Stomach smooth muscle (tissue), 2 donors: ENCODE data around the gene VTI1A.

Experiments used
- H3K27ac ChIP-seq: one replicate; pipeline ENCODE4 v1.7.0; 2013; ENCODE audit warnings: mild to moderate bottlenecking, low read length, inconsistent platforms
- H3K27me3 ChIP-seq, 2 donors: one replicate each; pipeline ENCODE4 v1.7.0; 2013; ENCODE audit warnings: low read length in 2 of 2; ENCODE audit not compliant: insufficient read depth in 2 of 2, control insufficient read depth in 1 of 2
- H3K36me3 ChIP-seq, 2 donors: one replicate each; pipeline ENCODE4 v1.7.0; 2013; ENCODE audit warnings: low read length in 2 of 2; ENCODE audit not compliant: control insufficient read depth in 2 of 2, insufficient read depth in 2 of 2
- H3K4me1 ChIP-seq: one replicate; pipeline ENCODE4 v1.7.0; 2013; ENCODE audit warnings: low read length; ENCODE audit not compliant: control insufficient read depth, insufficient read depth
- H3K4me3 ChIP-seq, 2 donors: one replicate each; pipeline ENCODE4 v1.7.0; 2013; ENCODE audit warnings: low read length in 2 of 2
- H3K9ac ChIP-seq, 2 donors: one replicate each; pipeline ENCODE4 v1.7.0; 2013; ENCODE audit warnings: low read length in 2 of 2, mild to moderate bottlenecking in 1 of 2
- H3K9me3 ChIP-seq, 2 donors: one replicate each; pipeline ENCODE4 v1.7.0; 2013; ENCODE audit warnings: low read length in 2 of 2; ENCODE audit not compliant: control insufficient read depth in 2 of 2
- donor health status: healthy.
- donor health status: Pancreatic carcinoma.

Gene VTI1A

GRCh38 chr10:112803961-112804401 is 357.0 kb downstream of the VTI1A start:
- Histone ChIP-seq H3K27ac (no peak overlapping the region), H3K4me1 (peaks cover 3% of the 10 kb centered on the region), H3K27me3 (no peaks in the 10 kb centered on the region), H3K9me3 (no peaks in the 10 kb centered on the region), H3K9ac (no peak overlapping the region), H3K4me3 (no peak overlapping the region), H3K36me3 (peaks cover 0 to 2% of the 10 kb centered on the region in 2 donors)

DNA sequence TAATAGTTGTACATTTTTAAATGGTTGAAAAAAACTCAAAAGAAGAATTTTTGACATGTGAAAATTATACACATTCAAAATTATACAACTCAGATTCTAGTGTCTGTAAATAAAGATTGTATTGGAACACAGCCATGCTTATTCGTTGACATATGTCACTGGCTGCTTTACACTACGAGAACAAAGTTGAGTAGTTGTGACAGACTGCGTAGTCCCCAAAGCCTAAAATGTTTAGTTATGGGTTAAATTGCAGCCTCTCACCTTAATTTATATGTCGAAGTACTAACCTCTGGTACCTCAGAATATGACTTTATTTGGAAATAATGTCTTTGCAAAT is 358.2 kb downstream of the VTI1A start:
- Histone ChIP-seq H3K36me3 (peaks cover 0 to 2% of the 10 kb centered on the region in 2 donors), H3K4me3 (no peak overlapping the region)

DNA sequence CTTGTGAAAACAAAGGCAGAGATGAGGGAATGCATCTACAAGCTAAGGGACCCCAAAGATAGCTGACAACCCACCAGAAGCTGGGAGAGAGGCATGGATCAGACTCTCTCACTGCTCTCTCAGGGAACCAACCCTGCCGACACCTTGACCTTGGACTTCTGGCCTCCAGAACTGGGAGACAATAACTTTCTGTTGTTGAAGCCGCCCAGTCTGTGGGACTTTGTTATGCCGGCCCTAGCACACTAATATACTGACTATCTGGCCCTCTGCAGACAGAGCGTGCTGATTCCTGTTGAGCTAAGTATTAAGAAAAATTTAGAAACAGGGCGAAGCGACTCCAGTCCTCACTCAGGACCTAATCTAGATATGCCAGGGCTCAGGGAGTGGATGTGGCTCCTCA is 358.7 kb downstream of the VTI1A start:
- Histone ChIP-seq H3K4me3 (no peak overlapping the region), H3K36me3 (peaks cover 0 to 2% of the 10 kb centered on the region in 2 donors), H3K27ac (no peak overlapping the region), H3K27me3 (no peaks in the 10 kb centered on the region), H3K9me3 (no peaks in the 10 kb centered on the region), H3K9ac (no peak overlapping the region), H3K4me1 (peaks cover 3% of the 10 kb centered on the region)

More for the DNA sequence above, 358.2 kb downstream of the VTI1A start:
- Histone ChIP-seq H3K9ac (no peak overlapping the region), H3K9me3 (no peaks in the 10 kb centered on the region), H3K4me1 (peaks cover 3% of the 10 kb centered on the region), H3K27me3 (no peaks in the 10 kb centered on the region), H3K27ac (no peak overlapping the region)

GRCh38 chr10:112807013-112807412 is 360.0 kb downstream of the VTI1A start:
- H3K9me3 ChIP-seq: no peaks in the 10 kb centered on the region
- peaks cover 5% of the 10 kb centered on the region for H3K4me1 ChIP-seq
- H3K36me3 ChIP-seq: peaks cover 0 to 2% of the 10 kb centered on the region in 2 donors

DNA sequence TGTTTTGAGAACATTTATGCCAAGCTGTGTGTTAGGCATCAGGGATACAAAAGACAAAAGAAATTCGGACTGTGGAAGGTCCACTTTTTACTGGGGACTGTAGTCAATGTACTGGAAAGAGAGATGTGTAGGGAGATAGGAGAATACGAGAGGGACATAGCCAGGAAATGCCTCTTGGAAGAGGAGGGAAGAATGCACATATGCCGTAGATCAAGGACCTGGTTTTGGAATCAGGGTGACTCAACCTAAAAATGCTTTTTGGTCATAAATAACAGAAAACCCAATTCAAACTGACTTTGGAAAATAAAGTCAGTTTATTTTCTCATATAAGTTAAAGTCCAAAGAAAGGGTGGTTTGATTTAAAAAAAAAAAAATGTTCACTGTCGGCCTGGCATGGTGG is 362.7 kb downstream of the VTI1A start:
- Histone ChIP-seq H3K4me1 (peaks cover 5% of the 10 kb centered on the region), H3K36me3 (peaks cover 0 to 2% of the 10 kb centered on the region in 2 donors), H3K9ac (no peak overlapping the region), H3K9me3 (no peaks in the 10 kb centered on the region), H3K27me3 (no peaks in the 10 kb centered on the region), H3K4me3 (no peak overlapping the region), H3K27ac (no peak overlapping the region)

More at GRCh38 chr10:112807013-112807412, 360.0 kb downstream of the VTI1A start:
- Histone ChIP-seq H3K4me3 (no peak overlapping the region), H3K27me3 (no peaks in the 10 kb centered on the region), H3K9ac (no peak overlapping the region), H3K27ac (no peak overlapping the region)

- Histone ChIP-seq H3K9me3 (no peaks in the 10 kb centered on the region), H3K36me3 (peaks cover 0 to 2% of the 10 kb centered on the region in 2 donors), H3K27ac (no peak overlapping the region), H3K4me1 (peaks cover 5% of the 10 kb centered on the region), H3K27me3 (no peaks in the 10 kb centered on the region), H3K9ac (no peak overlapping the region), H3K4me3 (no peak overlapping the region)
Observed at GRCh38 chr10:112810711-112811151, 363.7 kb downstream of the VTI1A start.

DNA sequence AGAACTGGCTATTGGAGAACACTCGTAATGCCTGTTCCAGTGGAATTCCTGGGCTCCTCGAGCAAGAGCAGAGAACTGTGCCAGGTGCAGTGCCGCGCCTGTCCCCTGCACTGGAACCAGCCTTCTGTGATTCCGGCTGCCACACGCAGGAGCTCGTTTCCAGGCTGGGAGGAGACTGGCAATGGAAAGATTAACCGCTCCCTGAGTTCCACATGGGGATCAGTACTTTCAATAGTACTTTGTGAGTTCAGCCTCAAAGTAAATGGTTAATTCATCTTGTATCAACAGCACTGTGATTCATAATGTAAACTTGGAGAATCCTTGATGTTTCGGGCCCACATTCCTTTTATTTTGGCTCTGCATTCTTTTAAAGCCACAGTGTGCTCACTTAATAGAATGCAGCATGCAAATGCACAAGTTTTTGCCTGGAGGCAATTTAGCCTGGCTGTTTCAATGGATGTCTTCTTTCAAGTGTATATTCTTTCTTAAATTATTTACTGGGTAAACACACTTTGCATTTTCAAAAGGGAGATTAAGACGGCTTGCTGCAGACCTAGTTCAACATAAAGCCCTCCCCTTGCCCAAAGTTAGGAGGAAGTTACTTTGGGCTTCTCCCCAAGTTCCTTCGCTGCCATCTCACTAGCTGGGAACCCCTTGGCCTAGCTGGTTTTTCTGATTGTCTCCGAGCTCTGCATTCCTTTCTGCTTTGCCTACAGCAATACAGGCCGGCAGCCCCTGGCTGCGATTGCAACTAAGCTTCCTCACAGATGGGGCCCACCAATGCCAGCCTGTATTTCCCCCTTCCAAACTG is 364.9 kb downstream of the VTI1A start:
- H3K4me1 ChIP-seq: peaks cover 5% of the 10 kb centered on the region
- no peak overlapping the region for H3K9ac ChIP-seq
- H3K4me3 ChIP-seq: peak overlapping the region; percentile 20 to 35
- H3K27me3 ChIP-seq: no peaks in the 10 kb centered on the region
- no peak overlapping the region for H3K27ac ChIP-seq
- peaks cover 0 to 2% of the 10 kb centered on the region in 2 donors for H3K36me3 ChIP-seq
- H3K9me3 ChIP-seq: no peaks in the 10 kb centered on the region

DNA sequence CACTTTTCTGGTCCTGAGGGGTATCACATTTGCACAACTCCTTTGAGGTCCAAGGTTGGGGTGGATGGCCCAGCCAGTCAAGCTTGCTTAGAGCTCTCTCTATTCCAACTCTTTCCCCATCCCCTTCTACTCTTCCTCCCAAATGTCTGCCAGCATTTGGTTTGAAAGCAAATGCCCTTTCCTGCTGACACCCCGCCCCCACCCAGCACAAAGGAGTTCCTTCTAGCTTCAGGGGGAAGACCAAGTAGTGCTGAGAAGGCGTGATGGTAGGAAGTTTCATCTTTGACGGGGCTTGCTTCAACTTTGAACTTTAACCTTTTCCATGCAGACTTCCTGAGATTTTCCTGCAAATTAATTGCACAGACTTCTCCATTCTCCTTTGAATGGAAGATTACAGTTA is 365.6 kb downstream of the VTI1A start:
- H3K27ac ChIP-seq: no peak overlapping the region

DNA sequence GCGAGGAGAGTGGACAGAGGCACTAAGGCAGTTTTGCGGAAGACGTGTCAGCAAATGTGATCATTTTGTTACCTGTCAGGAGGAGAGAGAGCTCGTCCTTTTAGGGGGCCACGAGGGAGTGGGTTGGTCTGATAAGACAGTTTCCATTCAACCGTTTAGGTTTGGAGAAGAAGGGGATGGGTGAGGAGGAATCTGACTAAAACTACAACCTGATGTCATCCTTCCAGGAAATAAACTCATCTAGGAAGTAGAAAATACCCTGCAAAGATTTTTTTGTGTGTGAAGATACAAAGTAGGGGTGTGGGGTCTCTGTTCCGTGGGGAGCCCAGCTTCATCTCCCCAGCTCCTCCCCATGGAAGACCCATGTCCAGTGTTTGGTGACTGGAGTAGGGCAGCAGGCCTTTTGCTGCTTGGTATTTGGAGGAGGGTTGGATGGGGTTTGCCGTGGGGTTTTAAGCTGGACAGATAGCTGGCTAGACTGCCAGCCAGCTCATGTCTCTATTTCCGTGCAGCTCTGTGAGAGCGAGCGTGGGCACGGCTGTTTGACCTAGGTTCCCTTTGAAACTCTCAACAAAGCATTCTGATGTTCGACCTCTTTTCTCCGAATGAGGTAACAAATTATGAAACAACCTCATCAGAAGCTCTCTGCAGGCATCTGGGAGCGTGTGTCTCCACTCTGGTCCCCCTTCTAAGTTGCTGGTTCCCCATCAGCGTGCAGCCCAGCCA is 367.0 kb downstream of the VTI1A start:
- Histone ChIP-seq H3K9me3 (no peaks in the 10 kb centered on the region), H3K9ac (no peak overlapping the region), H3K36me3 (no peaks in the 10 kb centered on the region), H3K4me1 (peaks cover 5% of the 10 kb centered on the region), H3K27me3 (no peaks in the 10 kb centered on the region), H3K27ac (no peak overlapping the region), H3K4me3 (no peak overlapping the region)

More for the DNA sequence above, 365.6 kb downstream of the VTI1A start:
- Histone ChIP-seq H3K9ac (no peak overlapping the region), H3K27me3 (no peaks in the 10 kb centered on the region), H3K36me3 (no peaks in the 10 kb centered on the region), H3K9me3 (no peaks in the 10 kb centered on the region), H3K4me3 (no peak overlapping the region), H3K4me1 (peaks cover 5% of the 10 kb centered on the region)

- H3K27ac ChIP-seq: peak overlapping the region; percentile 2
- peaks cover 5% of the 10 kb centered on the region for H3K4me1 ChIP-seq
- H3K9me3 ChIP-seq: no peaks in the 10 kb centered on the region
- no peak overlapping the region for H3K4me3 ChIP-seq
- H3K9ac ChIP-seq: no peak overlapping the region
- no peaks in the 10 kb centered on the region for H3K36me3 ChIP-seq
- H3K27me3 ChIP-seq: no peaks in the 10 kb centered on the region
Observed at GRCh38 chr10:112815269-112816032, 368.4 kb downstream of the VTI1A start.
